Measurements from ENCODE around the gene CNOT6L.
A peak's percentile ranks its signal among the peaks of the same experiment; 100 is the strongest.

DNA sequence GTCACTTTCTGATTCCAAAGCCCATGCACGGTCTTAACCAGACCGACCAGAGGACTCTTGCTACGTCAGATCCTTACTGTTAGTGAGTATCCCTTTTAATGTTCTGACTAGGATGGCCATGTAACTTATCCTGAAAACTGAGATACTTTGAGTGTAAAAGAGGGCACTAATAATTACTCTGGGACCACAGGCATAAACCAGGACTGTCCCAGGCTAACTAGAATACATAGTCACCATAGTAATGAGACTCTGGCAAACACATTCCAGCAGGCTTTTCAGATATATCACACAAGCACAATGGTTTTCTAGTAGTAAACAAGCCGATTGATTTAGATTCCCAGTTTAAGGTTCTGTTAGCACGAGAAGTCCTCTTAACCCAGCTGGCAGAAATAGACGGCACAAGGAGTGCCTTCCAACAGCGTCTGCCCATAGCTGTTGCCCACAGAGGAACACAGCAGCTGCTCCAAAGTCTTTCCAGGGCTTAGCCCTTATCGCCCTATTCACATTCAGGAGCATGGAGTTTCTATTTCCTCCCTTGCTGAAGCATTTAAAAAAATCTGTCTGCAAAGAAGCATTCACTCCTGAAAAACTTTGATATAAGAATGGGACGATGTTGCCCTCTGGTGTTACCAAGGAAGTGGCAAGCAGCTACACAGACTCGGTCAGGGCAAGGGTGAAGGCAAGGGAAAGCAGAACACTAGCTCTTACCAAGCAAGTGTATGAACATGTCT, 121.1 kb downstream of the CNOT6L start:
- TF ChIP-seq, protein P1, sequence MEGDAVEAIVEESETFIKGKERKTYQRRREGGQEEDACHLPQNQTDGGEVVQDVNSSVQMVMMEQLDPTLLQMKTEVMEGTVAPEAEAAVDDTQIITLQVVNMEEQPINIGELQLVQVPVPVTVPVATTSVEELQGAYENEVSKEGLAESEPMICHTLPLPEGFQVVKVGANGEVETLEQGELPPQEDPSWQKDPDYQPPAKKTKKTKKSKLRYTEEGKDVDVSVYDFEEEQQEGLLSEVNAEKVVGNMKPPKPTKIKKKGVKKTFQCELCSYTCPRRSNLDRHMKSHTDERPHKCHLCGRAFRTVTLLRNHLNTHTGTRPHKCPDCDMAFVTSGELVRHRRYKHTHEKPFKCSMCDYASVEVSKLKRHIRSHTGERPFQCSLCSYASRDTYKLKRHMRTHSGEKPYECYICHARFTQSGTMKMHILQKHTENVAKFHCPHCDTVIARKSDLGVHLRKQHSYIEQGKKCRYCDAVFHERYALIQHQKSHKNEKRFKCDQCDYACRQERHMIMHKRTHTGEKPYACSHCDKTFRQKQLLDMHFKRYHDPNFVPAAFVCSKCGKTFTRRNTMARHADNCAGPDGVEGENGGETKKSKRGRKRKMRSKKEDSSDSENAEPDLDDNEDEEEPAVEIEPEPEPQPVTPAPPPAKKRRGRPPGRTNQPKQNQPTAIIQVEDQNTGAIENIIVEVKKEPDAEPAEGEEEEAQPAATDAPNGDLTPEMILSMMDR (IDR thresholded peaks at IDR 0.05) = peak in 2 of 4 experiments; percentile 14 to 33
- no peak for TF ChIP-seq POLR2A (IDR thresholded peaks at IDR 0.05)
- no peak for TF ChIP-seq EP300 (IDR thresholded peaks at IDR 0.05)
